Pancreas (tissue), 10 donors: ENCODE results near the gene H19. TPM values are rescaled to one million over a fixed set of nuclear protein-coding genes. Genes with fewer than 3 reads are reported as not detected.

Experiments
- ATAC-seq, 4 donors: fragments of 200-7000 bp; cut with Tn5 transposase; one replicate each; pipeline versions ENCODE4 v1.8.0 to v1.9.1; 2020; ENCODE audit warnings: mild to moderate bottlenecking in 4 of 4, moderate library complexity in 4 of 4
- DNase-seq, 6 donors: peaks; one replicate each; pipeline ENCODE4 v3.0.0-alpha.2; 2020
- FAIRE-seq: peaks from 2 replicates; lab custom pipeline; 2012; peaks lifted over from hg19 to GRCh38; lab: Jason Lieb, UNC
- H3K27ac ChIP-seq, 4 donors: fragments of 200-600 bp; sonication (generic); 1 replicate in 3 of 4; 2 replicates in 1 of 4; pipeline versions ENCODE4 v1.5.0 to v1.8.0; 2020
- H3K27me3 ChIP-seq, 4 donors: fragments of 200-600 bp; one replicate each; pipeline ENCODE4 v1.8.0; 2021
- H3K36me3 ChIP-seq, 3 donors: fragments of 200-600 bp; sonication (generic) in 1 of 3; one replicate each; pipeline versions ENCODE4 v1.5.0 to v1.8.0; 2020 to 2021
- H3K4me1 ChIP-seq, 3 donors: fragments of 200-600 bp; one replicate each; pipeline ENCODE4 v1.8.0; 2021
- H3K4me3 ChIP-seq, 4 donors: fragments of 200-600 bp; sonication (generic) in 2 of 4; one replicate each; pipeline versions ENCODE4 v1.5.0 to v1.8.0; 2020 to 2021
- H3K9me3 ChIP-seq, 4 donors: fragments of 200-600 bp; one replicate each; pipeline ENCODE4 v1.8.0; 2021
- CTCF ChIP-seq, 4 donors: fragments of 200-600 bp; sonication (generic) in 3 of 4; IDR thresholded peaks; one replicate each; pipeline versions ENCODE4 v1.5.0 to v1.8.0; 2021; ENCODE audit warnings: antibody characterized with exemption in 4 of 4
- WGBS, 2 donors: extraction: QIAGEN DNeasy Blood & Tissue Kit; methylation state at CpG; one replicate each; pipeline ENCODE4 v1.1.7; 2013; 5-methylcytosine and 5-hydroxymethylcytosine counted together
- intact Hi-C, 3 donors: fragments of 100-400 bp; cut with DNase I; formaldehyde crosslinking; loops; one replicate each; pipeline versions ENCODE4 v1.11.1 to v1.14.2; 2022
- polyA plus RNA-seq, 2 donors: library from polyadenylated mRNA; stranded (reverse); fragments of 200-250 nt; gene quantifications; one replicate each; pipeline ENCODE4 v1.2.3, GENCODE V29; 2013
- total RNA-seq, 6 donors: library from RNA; stranded (reverse); fragmentation: NEBNext Ultra II Directional in 4 of 6; extraction: Animal tissue kit (Norgen Biotek cat#: 25700) in 4 of 6; gene quantifications; one replicate each; pipeline versions ENCODE4 v1.2.1 to v1.2.4, GENCODE V29; 2021 to 2023
- donor health status: healthy with polysubstance abuse.
- donor health status: DM: no; HTN: no; CAD: no; lungs with moderate emphysema.
- donor health status: DM: no; HTN: no; CAD: no.
- donor health status: control.
- donor health status: control.
- donor health status: Bipolar disorder and iron deficiency.
- donor health status: DM: yes; HTN: yes; CAD: no.
- donor health status: DM: no; HTN: no; CAD: no.
- donor health status: DM: no; HTN: no; CAD: no.
- donor health status: DM: yes; HTN: yes; CAD: no.

H19 gene
- total and polyA plus RNA-seq, 8 donors, result 69.5 to 814 (median 273) TPM

GRCh38 chr11:1952806-1953482, 44.7 kb downstream of the H19 start:
- FAIRE-seq (no peak), ATAC-seq (no peak), DNase-seq (peak in 1 of 6 donors; percentile 32)
- H3K4me1 ChIP-seq, result no peaks in the 10 kb centered on the region
- H3K9me3 ChIP-seq, result no peaks in the 10 kb centered on the region
- intact Hi-C loops, result no loop called here
- no peaks in the 10 kb centered on the region for H3K27me3 ChIP-seq
- TF ChIP-seq CTCF (IDR thresholded peaks at IDR 0.05), result no peak
- no peak overlapping the region for H3K27ac ChIP-seq
- WGBS, 2 donors, result no CpG with 5 or more reads among the region's 29 CpGs
- H3K4me3 ChIP-seq, result no peak overlapping the region
- H3K36me3 ChIP-seq, result no peaks in the 10 kb centered on the region

- ATAC-seq (no peak), FAIRE-seq (no peak), DNase-seq (no peak)
- Histone ChIP-seq H3K36me3 (no peaks in the 10 kb centered on the region), H3K4me3 (no peak overlapping the region), H3K27ac (no peak overlapping the region), H3K27me3 (no peaks in the 10 kb centered on the region), H3K9me3 (no peaks in the 10 kb centered on the region), H3K4me1 (no peaks in the 10 kb centered on the region)
- no peak for TF ChIP-seq CTCF (IDR thresholded peaks at IDR 0.05)
- intact Hi-C loops, result loop anchor here in 2 of 3 donors (10.0 kb wide), 1 partner anchor 55 kb away; the partner anchor contains the start of gene PRR33 (in 2 of the 2)
- no CpG with 5 or more reads among the region's 15 CpGs for WGBS, 2 donors
Measured at GRCh38 chr11:1949922-1950321, 47.7 kb downstream of the H19 start.

GRCh38 chr11:1949302-1949701, 48.3 kb downstream of the H19 start:
- no CpG with 5 or more reads among the region's 6 CpGs for WGBS, 2 donors
- no peaks in the 10 kb centered on the region for H3K4me1 ChIP-seq
- no peak for TF ChIP-seq CTCF (IDR thresholded peaks at IDR 0.05)
- intact Hi-C loops, result loop anchor here in 2 of 3 donors (10.0 kb wide), 1 partner anchor 55 kb away; the partner anchor contains the start of gene PRR33 (in 2 of the 2)
- H3K27me3 ChIP-seq, result no peaks in the 10 kb centered on the region
- DNase-seq, result peak in 1 of 6 donors; percentile 28
- H3K9me3 ChIP-seq, result no peaks in the 10 kb centered on the region
- no peak overlapping the region for H3K27ac ChIP-seq
- H3K36me3 ChIP-seq, result no peaks in the 10 kb centered on the region
- H3K4me3 ChIP-seq, result no peak overlapping the region
- ATAC-seq, result no peak
- FAIRE-seq, result no peak

- H3K9me3 ChIP-seq, result no peaks in the 10 kb centered on the region
- no peak for FAIRE-seq
- no peak overlapping the region for H3K27ac ChIP-seq
- H3K36me3 ChIP-seq, result no peaks in the 10 kb centered on the region
- H3K4me1 ChIP-seq, result no peaks in the 10 kb centered on the region
- peak in 3 of 4 donors; percentile 30 to 37 (median 35) for ATAC-seq
- no peak for DNase-seq
- intact Hi-C loops, result loop anchor here in 2 of 3 donors (10.0 kb wide), 1 partner anchor 54 kb away; the partner anchor contains the start of gene PRR33 (in 2 of the 2)
- H3K4me3 ChIP-seq, result no peak overlapping the region
- H3K27me3 ChIP-seq, result no peaks in the 10 kb centered on the region
- WGBS, 2 donors, result no CpG with 5 or more reads among the region's 11 CpGs
- TF ChIP-seq CTCF (IDR thresholded peaks at IDR 0.05), result no peak
Measured at GRCh38 chr11:1948389-1948788, 49.3 kb downstream of the H19 start.
